Spinal cord (tissue), 10 donors: ENCODE data around the gene TMEM40. TPM values are rescaled to one million over a fixed set of nuclear protein-coding genes. Genes with fewer than 3 reads are reported as not detected.
"Not testable (repeated sequence)": the region's sequence is repeated elsewhere in the genome, so short reads cannot be mapped to it uniquely, and the experiment has no call there.

Experiments used
- DNase-seq, 6 donors: peaks; one replicate each; pipeline versions ENCODE4 v3.0.0 to v3.0.0-alpha.2; 2013 to 2015; ENCODE audit warnings: low spot score in 6 of 6, low read depth in 4 of 6
- H3K27ac ChIP-seq: one replicate; pipeline ENCODE4 v1.5.1; 2013; ENCODE audit warnings: low read depth, low read length, control low read depth
- H3K27me3 ChIP-seq: one replicate; pipeline ENCODE4 v1.6.1; 2013; ENCODE audit warnings: low read length; ENCODE audit not compliant: control insufficient read depth, insufficient read depth
- H3K36me3 ChIP-seq: one replicate; pipeline ENCODE4 v1.6.1; 2013; ENCODE audit warnings: low read length; ENCODE audit not compliant: control insufficient read depth, insufficient read depth
- H3K4me1 ChIP-seq: one replicate; pipeline ENCODE4 v1.6.1; 2013; ENCODE audit warnings: low read length; ENCODE audit not compliant: control insufficient read depth, insufficient read depth
- H3K4me3 ChIP-seq: one replicate; pipeline ENCODE4 v1.5.1; 2013; ENCODE audit warnings: low read depth, low read length, control low read depth
- H3K9me3 ChIP-seq: one replicate; pipeline ENCODE4 v1.6.1; 2013; ENCODE audit warnings: low read length; ENCODE audit not compliant: control insufficient read depth, insufficient read depth
- WGBS: methylation state at CpG from one replicate; pipeline ENCODE4 v1.1.5; 2013; ENCODE audit warnings: missing lambda C conversion rate; ENCODE audit not compliant: insufficient coverage; 5-methylcytosine and 5-hydroxymethylcytosine counted together
- polyA plus RNA-seq, 2 donors: library from polyadenylated mRNA; unstranded; fragments of 120-200 nt; gene quantifications; one replicate each; pipeline ENCODE4 v1.2.1, GENCODE V29; 2013; ENCODE audit not compliant: insufficient read length in 2 of 2
- total RNA-seq, 2 donors: library from RNA; depleted of rRNA in 1 of 2; stranded (reverse); fragments of 120-200 nt in 1 of 2; fragments of >200 nt in 1 of 2; gene quantifications; one replicate each; pipeline versions ENCODE4 v1.2.3 to v1.2.4, GENCODE V29; 2013 to 2014
- donor health status: healthy.

The TMEM40 gene
- total and polyA plus RNA-seq, 4 donors: 0.20 to 0.50 (median 0.44) TPM; not detected in 1

DNA sequence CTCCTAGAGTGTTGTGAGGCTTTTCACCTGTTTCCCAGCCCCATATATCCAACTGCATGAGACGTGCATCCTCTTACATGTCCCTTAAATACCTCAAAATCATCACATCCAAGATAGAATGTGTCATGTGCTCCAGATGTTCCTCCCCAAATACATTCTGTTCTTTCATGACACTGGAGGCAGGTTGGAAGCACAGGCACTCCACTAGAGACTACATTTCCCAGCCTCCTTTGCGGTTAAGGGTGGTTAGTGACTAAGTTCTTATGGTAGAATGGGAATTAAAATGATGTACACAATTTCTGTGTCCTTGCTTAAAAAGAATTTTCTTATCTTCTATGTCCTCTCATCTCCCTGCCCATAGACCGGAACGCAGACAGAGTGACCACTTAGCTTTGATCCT, 34.3 kb downstream of the TMEM40 start:
- H3K36me3 ChIP-seq: no peaks in the 10 kb centered on the region
- 60% methylated on average over 1 of the region's 4 CpGs for WGBS
- H3K4me3 ChIP-seq: no peak overlapping the region
- H3K27ac ChIP-seq: no peak overlapping the region
- peaks cover 6% of the 10 kb centered on the region for H3K4me1 ChIP-seq
- no peaks in the 10 kb centered on the region for H3K27me3 ChIP-seq
- H3K9me3 ChIP-seq: no peaks in the 10 kb centered on the region
- no peak for DNase-seq

DNA sequence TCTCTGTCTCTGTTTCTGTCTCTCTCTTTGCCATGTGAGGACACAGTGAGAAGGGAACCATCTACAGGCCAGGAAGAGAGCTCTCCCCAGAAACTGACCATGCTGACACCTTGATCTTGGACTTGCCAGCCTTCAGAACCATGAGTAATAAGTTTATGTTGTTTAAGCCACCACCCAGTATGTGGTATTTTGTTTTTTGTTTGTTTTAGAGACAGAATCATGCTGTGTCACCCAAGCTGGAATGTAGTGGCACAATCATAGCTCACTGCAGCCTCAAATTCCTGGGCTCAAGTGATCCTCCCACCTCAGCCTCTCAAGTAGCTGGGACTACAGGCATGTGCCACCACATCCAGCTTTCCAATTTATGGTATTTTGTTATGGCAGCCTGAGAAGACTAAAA, 35.7 kb downstream of the TMEM40 start:
- not testable (repeated sequence) for H3K9me3 ChIP-seq, H3K27me3 ChIP-seq, H3K36me3 ChIP-seq, DNase-seq, H3K4me3 ChIP-seq, H3K27ac ChIP-seq
- H3K4me1 ChIP-seq: peaks cover 11% of the 10 kb centered on the region

- H3K4me1 ChIP-seq: peaks cover 11% of the 10 kb centered on the region
- 81% methylated on average over 3 of the region's 3 CpGs for WGBS
These were observed 36.8 kb downstream of the TMEM40 start for GRCh38 chr3:12722226-12722625.

DNA sequence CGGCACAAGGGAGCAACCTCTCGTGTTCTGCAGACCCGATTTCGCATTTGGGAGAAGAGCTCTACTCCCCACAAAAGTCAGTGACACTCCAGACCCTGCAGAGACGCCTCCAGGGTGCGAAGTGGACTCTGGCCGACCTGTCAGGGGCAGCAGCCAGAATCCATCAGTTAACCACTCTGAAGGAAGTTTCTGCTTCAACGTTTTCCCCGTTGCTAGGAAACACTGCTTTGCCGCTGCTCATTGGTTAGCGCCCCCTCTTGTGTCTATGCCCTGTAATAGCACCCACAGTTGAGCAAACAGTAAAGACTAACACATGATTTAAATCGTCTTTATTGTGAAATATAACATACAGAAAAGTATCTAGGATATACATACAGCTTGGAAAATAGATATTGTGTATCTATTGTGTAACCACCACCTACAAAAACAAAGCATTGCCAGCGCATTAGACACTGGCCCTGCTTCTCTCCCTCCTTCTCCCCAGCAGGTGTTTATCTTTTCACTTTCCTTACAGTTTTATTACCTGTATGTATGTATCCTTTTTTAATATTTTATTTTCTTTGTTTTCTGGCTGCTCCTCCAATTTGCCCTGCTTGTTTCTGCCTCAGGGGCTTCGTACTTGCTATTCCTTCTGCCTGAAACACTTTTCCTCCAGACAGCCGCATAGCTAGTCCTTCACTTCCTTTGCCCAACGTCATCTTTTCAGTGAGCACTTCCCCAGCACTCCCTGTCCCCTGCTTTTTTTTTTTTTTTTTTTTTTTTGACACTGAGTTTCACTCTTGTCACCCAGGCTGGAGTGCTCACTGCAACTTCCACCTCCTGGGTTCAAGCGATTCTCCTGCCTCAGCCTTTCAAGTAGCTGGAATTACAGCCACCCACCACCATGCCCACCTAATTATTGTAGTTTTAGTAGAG, 38.8 kb downstream of the TMEM40 start:
- WGBS: 16% methylated on average over 12 of the region's 17 CpGs
- Histone ChIP-seq H3K27me3 (no peaks in the 10 kb centered on the region), H3K4me3 (peak overlapping the region; percentile 35), H3K36me3 (no peaks in the 10 kb centered on the region), H3K9me3 (no peaks in the 10 kb centered on the region), H3K4me1 (peaks cover 11% of the 10 kb centered on the region), H3K27ac (no peak overlapping the region)
- peak; percentile 41 to 95 (median 75) for DNase-seq

More at GRCh38 chr3:12722226-12722625, 36.8 kb downstream of the TMEM40 start:
- no peak overlapping the region for H3K4me3 ChIP-seq
- no peaks in the 10 kb centered on the region for H3K36me3 ChIP-seq
- no peaks in the 10 kb centered on the region for H3K27me3 ChIP-seq
- H3K9me3 ChIP-seq: no peaks in the 10 kb centered on the region
- DNase-seq: no peak
- no peak overlapping the region for H3K27ac ChIP-seq

GRCh38 chr3:12719541-12719940, 39.5 kb downstream of the TMEM40 start:
- DNase-seq: no peak

DNA sequence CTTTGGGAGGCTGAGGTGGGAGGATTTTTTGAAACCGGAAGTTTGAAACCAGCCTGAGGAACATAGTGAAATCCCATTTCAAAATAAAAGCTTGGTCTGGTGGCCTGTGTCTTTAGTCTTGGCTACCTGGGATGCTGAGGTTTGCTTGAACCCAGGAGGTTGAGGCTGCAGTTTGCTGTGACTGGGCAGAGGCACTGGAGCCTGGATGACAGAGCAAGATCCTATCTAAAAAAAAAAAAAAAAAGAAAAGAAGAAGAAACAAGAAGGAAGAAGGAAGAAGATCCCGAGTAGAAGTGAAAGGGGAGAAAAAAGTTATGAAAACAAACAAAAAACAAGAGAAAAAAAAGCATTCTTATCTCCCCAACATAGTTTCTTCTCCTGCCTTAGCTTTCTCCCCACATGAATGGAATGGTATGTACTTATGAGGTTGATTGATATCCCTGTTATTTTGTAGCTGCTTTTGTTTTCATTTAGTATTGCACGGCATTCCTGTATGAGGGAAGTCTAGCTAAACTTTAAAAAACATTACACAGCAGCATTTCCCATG, 42.4 kb downstream of the TMEM40 start:
- H3K27me3 ChIP-seq: no peaks in the 10 kb centered on the region
- H3K9me3 ChIP-seq: no peaks in the 10 kb centered on the region
- H3K36me3 ChIP-seq: no peaks in the 10 kb centered on the region
- no peak overlapping the region for H3K27ac ChIP-seq
- H3K4me1 ChIP-seq: peaks cover 11% of the 10 kb centered on the region
- H3K4me3 ChIP-seq: no peak overlapping the region
- no peak for DNase-seq
- no CpG with 5 or more reads among the region's 3 CpGs for WGBS

More at GRCh38 chr3:12719541-12719940, 39.5 kb downstream of the TMEM40 start:
- no peaks in the 10 kb centered on the region for H3K9me3 ChIP-seq
- H3K4me3 ChIP-seq: peak overlapping the region; percentile 35
- no peaks in the 10 kb centered on the region for H3K27me3 ChIP-seq
- H3K36me3 ChIP-seq: no peaks in the 10 kb centered on the region
- no peak overlapping the region for H3K27ac ChIP-seq
- WGBS: no CpG with 5 or more reads among the region's 7 CpGs
- H3K4me1 ChIP-seq: peaks cover 11% of the 10 kb centered on the region

GRCh38 chr3:12714278-12714677, 44.8 kb downstream of the TMEM40 start:
- H3K4me1 ChIP-seq: no peaks in the 10 kb centered on the region
- WGBS: 80% methylated on average over 1 of the region's 4 CpGs
- no peak for DNase-seq
- H3K27ac ChIP-seq: no peak overlapping the region
- H3K36me3 ChIP-seq: no peaks in the 10 kb centered on the region
- H3K4me3 ChIP-seq: no peak overlapping the region
- no peaks in the 10 kb centered on the region for H3K9me3 ChIP-seq
- no peaks in the 10 kb centered on the region for H3K27me3 ChIP-seq

- no peak overlapping the region for H3K4me3 ChIP-seq
- H3K27ac ChIP-seq: no peak overlapping the region
- H3K27me3 ChIP-seq: no peaks in the 10 kb centered on the region
- no peaks in the 10 kb centered on the region for H3K9me3 ChIP-seq
- H3K4me1 ChIP-seq: peaks cover 2% of the 10 kb centered on the region
- no peaks in the 10 kb centered on the region for H3K36me3 ChIP-seq
- 79% methylated on average over 4 of the region's 4 CpGs for WGBS
- no peak for DNase-seq
These were observed 49.0 kb downstream of the TMEM40 start for GRCh38 chr3:12710062-12710461.

- no peak for DNase-seq
- 93% methylated on average over 3 of the region's 3 CpGs for WGBS
- no peaks in the 10 kb centered on the region for H3K9me3 ChIP-seq
- H3K4me1 ChIP-seq: peaks cover 2% of the 10 kb centered on the region
- no peak overlapping the region for H3K27ac ChIP-seq
- H3K36me3 ChIP-seq: no peaks in the 10 kb centered on the region
- no peaks in the 10 kb centered on the region for H3K27me3 ChIP-seq
- H3K4me3 ChIP-seq: no peak overlapping the region
These were observed 49.7 kb downstream of the TMEM40 start for GRCh38 chr3:12709334-12709733.
